ENCODE measurements around the gene LECT2. TPM values are rescaled to one million over a fixed set of nuclear protein-coding genes. Genes with fewer than 3 reads are reported as not detected.

The LECT2 gene
- total RNA-seq, 1 donor from 2014 or later, result not detected

DNA sequence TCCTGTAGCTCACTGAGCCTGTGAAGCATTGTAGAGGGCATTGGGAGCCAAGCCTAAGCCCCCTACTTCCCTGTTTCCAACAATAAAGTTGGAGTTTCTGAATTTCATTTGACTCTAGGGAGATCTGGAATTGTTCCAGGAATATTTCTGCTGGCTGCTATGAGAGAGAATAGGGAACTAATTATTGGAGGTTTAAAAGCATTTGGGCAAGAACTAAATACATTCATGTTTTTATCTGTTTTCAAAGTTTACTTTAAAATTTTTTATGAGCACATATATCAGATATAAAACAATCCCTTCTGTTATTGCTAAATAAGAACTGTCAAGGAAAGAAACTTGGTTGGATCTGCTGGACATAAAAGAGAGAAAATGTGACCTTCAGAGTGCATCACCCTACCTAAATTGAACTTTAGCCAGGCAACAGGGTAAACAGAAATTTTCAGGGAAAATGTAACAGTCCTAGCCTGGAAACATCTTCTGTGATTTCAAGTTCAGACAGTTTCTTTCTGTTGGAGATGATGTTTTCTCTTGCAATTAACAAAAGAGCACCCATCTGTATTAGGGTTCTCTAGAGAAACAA is 19.3 kb upstream of the LECT2 start:
- Mint-ChIP-seq H3K27ac (no peak overlapping the region), H3K4me3 (no peak overlapping the region), H3K9me3 (peaks cover 5% of the 10 kb centered on the region), H3K27me3 (peaks cover 45% of the 10 kb centered on the region), H3K36me3 (no peaks in the 10 kb centered on the region), H3K4me1 (ENCODE audit: unreplicated experiment) (peaks cover 15% of the 10 kb centered on the region)
- TF ChIP-seq, protein P1, sequence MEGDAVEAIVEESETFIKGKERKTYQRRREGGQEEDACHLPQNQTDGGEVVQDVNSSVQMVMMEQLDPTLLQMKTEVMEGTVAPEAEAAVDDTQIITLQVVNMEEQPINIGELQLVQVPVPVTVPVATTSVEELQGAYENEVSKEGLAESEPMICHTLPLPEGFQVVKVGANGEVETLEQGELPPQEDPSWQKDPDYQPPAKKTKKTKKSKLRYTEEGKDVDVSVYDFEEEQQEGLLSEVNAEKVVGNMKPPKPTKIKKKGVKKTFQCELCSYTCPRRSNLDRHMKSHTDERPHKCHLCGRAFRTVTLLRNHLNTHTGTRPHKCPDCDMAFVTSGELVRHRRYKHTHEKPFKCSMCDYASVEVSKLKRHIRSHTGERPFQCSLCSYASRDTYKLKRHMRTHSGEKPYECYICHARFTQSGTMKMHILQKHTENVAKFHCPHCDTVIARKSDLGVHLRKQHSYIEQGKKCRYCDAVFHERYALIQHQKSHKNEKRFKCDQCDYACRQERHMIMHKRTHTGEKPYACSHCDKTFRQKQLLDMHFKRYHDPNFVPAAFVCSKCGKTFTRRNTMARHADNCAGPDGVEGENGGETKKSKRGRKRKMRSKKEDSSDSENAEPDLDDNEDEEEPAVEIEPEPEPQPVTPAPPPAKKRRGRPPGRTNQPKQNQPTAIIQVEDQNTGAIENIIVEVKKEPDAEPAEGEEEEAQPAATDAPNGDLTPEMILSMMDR (conservative IDR thresholded peaks at IDR 0.05), result no peak
- DNase-seq (ENCODE audit: extremely low spot score, unreplicated experiment), result no peak

GRCh38 chr5:135973323-135974020 is 18.7 kb upstream of the LECT2 start:
- DNase-seq (ENCODE audit: extremely low spot score, unreplicated experiment), result no peak
- Mint-ChIP-seq H3K36me3 (no peaks in the 10 kb centered on the region), H3K27ac (no peak overlapping the region), H3K9me3 (peaks cover 5% of the 10 kb centered on the region), H3K4me3 (no peak overlapping the region), H3K4me1 (ENCODE audit: unreplicated experiment) (peaks cover 15% of the 10 kb centered on the region), H3K27me3 (peaks cover 44% of the 10 kb centered on the region)
- TF ChIP-seq, protein P1 (conservative IDR thresholded peaks at IDR 0.05), result no peak

DNA sequence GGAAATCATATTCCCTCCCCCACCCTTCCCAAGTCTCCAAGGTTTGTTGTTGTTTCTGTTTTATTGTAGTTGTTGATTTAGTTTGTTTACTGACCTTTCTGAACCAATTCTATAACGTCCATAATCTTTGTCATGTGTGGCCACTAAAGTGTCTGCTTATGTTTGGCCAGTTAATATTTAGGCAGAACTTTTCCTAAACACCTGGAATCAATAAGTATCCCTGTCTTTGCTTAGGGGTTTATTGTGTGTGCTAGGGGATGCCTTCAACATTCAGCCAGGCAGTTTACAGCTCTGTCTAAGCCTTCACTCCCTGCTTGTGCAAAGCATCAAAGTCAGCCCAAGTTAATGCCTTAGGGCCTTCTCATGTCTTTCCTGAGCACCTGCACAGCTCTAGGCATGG is 16.9 kb upstream of the LECT2 start:
- H3K4me3 Mint-ChIP-seq, result no peak overlapping the region
- TF ChIP-seq, protein P1 (conservative IDR thresholded peaks at IDR 0.05), result no peak
- no peak overlapping the region for H3K27ac Mint-ChIP-seq
- H3K9me3 Mint-ChIP-seq, result peaks cover 5% of the 10 kb centered on the region
- no peak for DNase-seq (ENCODE audit: extremely low spot score, unreplicated experiment)
- H3K27me3 Mint-ChIP-seq, result peaks cover 29% of the 10 kb centered on the region
- H3K36me3 Mint-ChIP-seq, result no peaks in the 10 kb centered on the region
- peaks cover 15% of the 10 kb centered on the region for H3K4me1 Mint-ChIP-seq (ENCODE audit: unreplicated experiment)

DNA sequence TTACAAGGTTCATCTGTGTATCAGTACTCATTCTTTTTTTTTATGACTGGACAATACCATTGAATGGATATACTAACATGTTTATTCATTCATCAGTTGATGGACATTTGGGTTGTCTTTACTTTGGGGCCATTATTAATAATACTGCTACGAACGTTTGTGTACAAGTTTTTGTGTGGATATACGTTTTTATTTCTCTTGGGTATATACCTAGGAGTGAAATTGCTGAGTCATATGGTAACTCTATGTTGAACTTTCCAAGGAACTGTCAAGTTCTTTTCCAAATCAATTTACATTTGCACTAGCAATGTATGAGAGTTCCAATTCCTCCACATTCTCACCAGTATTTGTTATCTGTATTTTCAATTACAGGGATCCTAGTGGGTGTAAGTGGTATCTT is 12.0 kb upstream of the LECT2 start:
- Mint-ChIP-seq H3K27ac (no peak overlapping the region), H3K36me3 (no peaks in the 10 kb centered on the region), H3K9me3 (peaks cover 5% of the 10 kb centered on the region), H3K27me3 (no peaks in the 10 kb centered on the region), H3K4me3 (no peak overlapping the region), H3K4me1 (ENCODE audit: unreplicated experiment) (no peaks in the 10 kb centered on the region)
- no peak for DNase-seq (ENCODE audit: extremely low spot score, unreplicated experiment)
- TF ChIP-seq, protein P1 (conservative IDR thresholded peaks at IDR 0.05), result no peak

DNA sequence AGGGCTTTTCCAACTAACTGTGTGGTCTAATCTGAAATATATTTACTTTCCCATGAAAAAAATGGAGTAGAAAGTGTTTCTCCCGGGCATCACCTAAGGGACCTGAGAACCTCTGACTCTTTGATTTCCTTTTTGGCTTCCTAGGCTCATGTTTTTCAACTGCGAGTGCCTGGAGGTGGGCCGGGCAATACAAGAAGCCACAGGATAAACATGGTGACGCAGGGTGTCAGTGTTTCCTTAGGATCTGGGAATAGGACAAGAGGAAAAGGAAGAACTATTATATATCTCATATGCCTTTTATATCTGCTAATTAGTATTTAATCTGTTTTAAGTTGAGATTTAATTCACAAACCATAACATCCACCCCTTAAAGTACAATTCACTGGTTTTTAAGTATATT is 11.4 kb upstream of the LECT2 start:
- Mint-ChIP-seq H3K4me1 (ENCODE audit: unreplicated experiment) (no peaks in the 10 kb centered on the region), H3K9me3 (peaks cover 3% of the 10 kb centered on the region), H3K36me3 (no peaks in the 10 kb centered on the region), H3K27me3 (no peaks in the 10 kb centered on the region), H3K27ac (no peak overlapping the region), H3K4me3 (no peak overlapping the region)
- DNase-seq (ENCODE audit: extremely low spot score, unreplicated experiment), result no peak
- TF ChIP-seq, protein P1 (conservative IDR thresholded peaks at IDR 0.05), result no peak

Measured in type B pancreatic cell (in vitro differentiated cells).